ENCODE results near the gene DSCAML1.

Gene DSCAML1

DNA sequence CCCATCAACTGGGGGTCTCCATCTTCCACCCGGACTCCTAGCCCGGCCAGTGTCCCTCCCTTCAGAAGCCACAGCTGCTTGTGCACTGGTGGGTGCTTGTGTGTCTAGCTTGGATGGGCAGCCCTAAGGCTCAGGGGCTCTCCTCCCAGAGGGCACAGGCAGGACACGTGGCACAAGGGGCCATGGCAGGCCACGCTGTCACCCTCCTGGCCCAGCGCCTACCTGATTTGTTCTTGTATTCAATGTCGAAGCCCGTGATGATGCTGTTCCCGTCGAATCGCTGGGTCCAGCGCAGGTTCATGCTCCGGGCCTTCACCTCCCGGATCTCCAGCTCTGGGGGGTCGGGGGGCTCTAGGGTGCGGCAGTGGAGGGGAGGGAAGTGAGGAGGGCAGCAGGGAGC lies 316.8 kb downstream of the DSCAML1 start:
- H3K9me3 ChIP-seq (ENCODE audit: control insufficient read depth, low read length), result no peaks in the 10 kb centered on the region
- H3K4me1 ChIP-seq (ENCODE audit: control insufficient read depth, insufficient read depth, low read length, poor library complexity, severe bottlenecking), result peaks cover 5% of the 10 kb centered on the region
- WGBS, 2 experiments (ENCODE audit: insufficient coverage in 2 of 2), result 97% methylated on average over 11 of the region's 15 CpGs

DNA sequence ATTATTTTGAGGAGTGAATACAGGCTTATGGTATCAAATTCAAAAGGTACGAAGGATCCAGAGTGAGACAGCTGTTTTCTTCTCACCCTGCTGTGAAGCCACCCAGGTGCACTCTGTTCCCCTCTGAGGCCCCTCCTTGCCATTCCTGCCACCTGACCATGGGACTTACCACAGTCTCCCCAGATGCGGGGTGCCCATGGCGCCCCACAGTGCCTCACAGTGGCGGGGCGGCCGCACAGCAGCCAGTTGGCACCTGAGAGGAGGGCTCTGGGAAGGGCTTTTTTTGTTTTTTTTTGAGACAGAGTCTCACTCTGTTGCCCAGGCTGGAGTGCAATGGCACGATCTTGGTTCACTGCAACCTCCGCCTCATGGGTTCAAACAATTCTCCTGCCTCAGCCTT lies 317.6 kb downstream of the DSCAML1 start:
- no peak overlapping the region for H3K4me3 ChIP-seq (ENCODE audit: extremely low read depth, insufficient read depth, low read length, poor library complexity, severe bottlenecking)
- no peaks in the 10 kb centered on the region for H3K9me3 ChIP-seq (ENCODE audit: control insufficient read depth, low read length)
- H3K27ac ChIP-seq (ENCODE audit: low read depth, low read length, severe bottlenecking), result no peak overlapping the region
- H3K4me1 ChIP-seq (ENCODE audit: control insufficient read depth, insufficient read depth, low read length, poor library complexity, severe bottlenecking), result peaks cover 5% of the 10 kb centered on the region
- no peaks in the 10 kb centered on the region for H3K36me3 ChIP-seq (ENCODE audit: control insufficient read depth, insufficient read depth, low read length)
- 82 to 100% methylated on average over 3 of the region's 8 CpGs for WGBS, 2 experiments (ENCODE audit: insufficient coverage in 2 of 2)

More for the DNA sequence above, 316.8 kb downstream of the DSCAML1 start:
- no peak overlapping the region for H3K27ac ChIP-seq (ENCODE audit: low read depth, low read length, severe bottlenecking)
- no peak overlapping the region for H3K4me3 ChIP-seq (ENCODE audit: extremely low read depth, insufficient read depth, low read length, poor library complexity, severe bottlenecking)
- H3K36me3 ChIP-seq (ENCODE audit: control insufficient read depth, insufficient read depth, low read length), result no peaks in the 10 kb centered on the region

DNA sequence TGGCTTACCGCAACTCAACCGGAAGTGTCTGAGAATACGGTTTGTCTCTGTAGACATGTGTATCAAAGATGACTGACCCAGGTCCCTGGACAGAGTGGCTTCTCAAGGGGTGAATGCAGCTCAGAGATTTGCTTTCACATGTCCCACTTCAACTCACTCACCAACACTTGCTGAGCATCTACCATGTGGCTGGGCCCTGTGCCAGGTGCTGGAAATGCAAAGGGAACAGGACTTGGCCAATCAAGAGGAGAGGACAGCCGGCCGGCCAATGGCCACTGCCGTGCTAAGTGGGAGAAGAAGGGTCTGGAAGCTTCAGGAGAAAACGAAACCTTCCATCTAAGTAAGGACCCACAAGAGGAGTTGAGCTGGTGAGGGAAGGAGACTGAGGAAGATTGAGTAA lies 318.1 kb downstream of the DSCAML1 start:
- no peaks in the 10 kb centered on the region for H3K9me3 ChIP-seq (ENCODE audit: control insufficient read depth, low read length)

DNA sequence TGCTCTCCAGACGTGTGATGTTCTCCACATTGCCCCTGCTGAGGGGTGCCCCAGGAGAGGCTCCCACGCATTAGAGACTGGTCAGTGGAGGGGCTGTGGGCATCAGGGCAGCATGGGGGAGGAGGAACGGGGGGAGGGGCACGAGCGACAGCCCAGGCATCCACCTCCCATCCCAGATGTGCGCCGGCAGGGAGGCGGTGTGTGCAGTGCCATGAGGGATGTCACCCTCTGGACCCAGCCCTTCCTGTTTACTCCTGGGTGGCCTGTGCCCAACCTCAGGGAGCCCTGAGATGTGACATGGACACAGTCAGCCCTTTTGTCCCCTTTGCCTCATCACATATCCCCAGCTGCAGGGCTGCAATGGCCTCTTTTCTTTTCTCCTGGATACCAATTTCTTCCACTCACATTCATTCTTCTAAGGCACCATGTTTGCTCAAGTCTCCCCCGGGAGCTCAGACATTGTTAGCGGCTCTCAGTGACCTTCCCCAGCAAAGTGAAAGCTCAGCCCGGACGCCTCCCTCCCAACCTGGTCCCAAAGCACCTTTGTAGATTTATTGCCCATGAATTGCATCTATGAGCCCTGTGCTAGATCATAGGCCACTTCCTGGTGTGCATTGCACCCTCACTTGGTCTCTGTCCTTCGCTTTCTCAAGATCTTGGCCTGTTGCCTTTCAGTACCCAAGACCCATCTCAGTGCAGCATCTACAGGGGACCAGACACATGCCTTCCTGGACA lies 318.7 kb downstream of the DSCAML1 start:
- 76 to 92% methylated on average over 3 to 11 of the region's 13 CpGs for WGBS, 2 experiments (ENCODE audit: insufficient coverage in 2 of 2)
- H3K4me1 ChIP-seq (ENCODE audit: control insufficient read depth, insufficient read depth, low read length, poor library complexity, severe bottlenecking), result peaks cover 3% of the 10 kb centered on the region
- H3K36me3 ChIP-seq (ENCODE audit: control insufficient read depth, insufficient read depth, low read length), result no peaks in the 10 kb centered on the region
- H3K27ac ChIP-seq (ENCODE audit: low read depth, low read length, severe bottlenecking), result no peak overlapping the region
- no peak overlapping the region for H3K4me3 ChIP-seq (ENCODE audit: extremely low read depth, insufficient read depth, low read length, poor library complexity, severe bottlenecking)
- H3K9me3 ChIP-seq (ENCODE audit: control insufficient read depth, low read length), result no peaks in the 10 kb centered on the region

More for the DNA sequence above, 318.1 kb downstream of the DSCAML1 start:
- no peak overlapping the region for H3K4me3 ChIP-seq (ENCODE audit: extremely low read depth, insufficient read depth, low read length, poor library complexity, severe bottlenecking)
- WGBS, 2 experiments (ENCODE audit: insufficient coverage in 2 of 2), result 98% methylated on average over 6 to 7 of the region's 7 CpGs
- no peak overlapping the region for H3K27ac ChIP-seq (ENCODE audit: low read depth, low read length, severe bottlenecking)
- H3K36me3 ChIP-seq (ENCODE audit: control insufficient read depth, insufficient read depth, low read length), result no peaks in the 10 kb centered on the region
- peaks cover 5% of the 10 kb centered on the region for H3K4me1 ChIP-seq (ENCODE audit: control insufficient read depth, insufficient read depth, low read length, poor library complexity, severe bottlenecking)

DNA sequence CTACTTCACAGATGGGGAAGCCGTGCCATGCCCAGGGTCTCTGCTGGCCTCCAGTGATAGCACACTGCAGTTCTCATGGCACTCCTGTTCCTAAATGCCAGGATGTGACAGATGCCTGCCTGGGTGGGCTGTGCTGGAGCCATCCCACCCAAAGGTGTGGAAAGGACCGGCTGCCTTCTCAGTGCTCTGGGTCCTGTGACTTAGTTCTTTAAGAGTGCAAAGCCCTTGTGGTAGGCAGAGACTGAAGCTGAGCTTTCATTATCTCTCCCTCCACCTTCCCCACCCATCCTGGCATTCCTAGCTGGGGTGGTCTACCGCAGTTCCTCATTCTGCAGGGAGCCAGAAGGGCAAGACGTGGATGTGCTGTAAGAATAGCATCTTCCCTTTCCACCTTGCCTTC lies 319.3 kb downstream of the DSCAML1 start:
- 92 to 95% methylated on average over 2 to 3 of the region's 4 CpGs for WGBS, 2 experiments (ENCODE audit: insufficient coverage in 2 of 2)
- no peaks in the 10 kb centered on the region for H3K4me1 ChIP-seq (ENCODE audit: control insufficient read depth, insufficient read depth, low read length, poor library complexity, severe bottlenecking)

DNA sequence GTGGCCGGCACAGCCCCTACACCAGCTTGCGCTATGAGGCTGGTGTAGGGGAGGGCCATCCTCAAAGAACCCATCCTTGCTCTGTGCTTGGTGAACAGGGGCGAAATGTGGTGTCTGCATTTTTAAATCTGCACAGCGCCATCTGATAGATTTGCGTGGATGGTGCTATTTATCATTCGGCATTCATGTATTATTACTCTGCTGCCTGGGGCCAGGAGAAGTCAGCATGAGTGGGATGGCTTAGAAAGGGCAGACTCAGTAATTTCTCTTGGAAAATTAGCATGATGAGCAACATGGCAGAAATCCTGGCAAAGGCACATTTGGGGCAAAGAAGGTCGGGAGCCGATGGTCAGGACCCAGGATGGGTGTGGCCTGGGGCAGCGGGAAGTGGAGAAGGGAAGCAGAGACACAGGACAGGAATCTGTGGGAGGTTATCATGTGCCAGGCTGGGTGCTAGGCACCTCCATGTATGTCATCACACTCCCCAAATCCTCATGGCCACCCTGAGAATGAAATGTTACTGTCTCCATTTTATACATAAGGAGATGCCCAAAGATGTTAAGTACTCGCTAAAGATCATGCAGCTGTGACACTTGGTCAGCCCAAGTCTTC lies 320.4 kb downstream of the DSCAML1 start:
- WGBS, 2 experiments (ENCODE audit: insufficient coverage in 2 of 2), result 86 to 91% methylated on average over 6 to 7 of the region's 10 CpGs
- Histone ChIP-seq H3K4me3 (ENCODE audit: extremely low read depth, insufficient read depth, low read length, poor library complexity, severe bottlenecking) (no peak overlapping the region), H3K4me1 (ENCODE audit: control insufficient read depth, insufficient read depth, low read length, poor library complexity, severe bottlenecking) (no peaks in the 10 kb centered on the region), H3K9me3 (ENCODE audit: control insufficient read depth, low read length) (no peaks in the 10 kb centered on the region), H3K27ac (ENCODE audit: low read depth, low read length, severe bottlenecking) (no peak overlapping the region), H3K36me3 (ENCODE audit: control insufficient read depth, insufficient read depth, low read length) (no peaks in the 10 kb centered on the region)

More for the DNA sequence above, 319.3 kb downstream of the DSCAML1 start:
- H3K4me3 ChIP-seq (ENCODE audit: extremely low read depth, insufficient read depth, low read length, poor library complexity, severe bottlenecking), result no peak overlapping the region
- H3K9me3 ChIP-seq (ENCODE audit: control insufficient read depth, low read length), result no peaks in the 10 kb centered on the region
- H3K36me3 ChIP-seq (ENCODE audit: control insufficient read depth, insufficient read depth, low read length), result no peaks in the 10 kb centered on the region
- H3K27ac ChIP-seq (ENCODE audit: low read depth, low read length, severe bottlenecking), result no peak overlapping the region

DNA sequence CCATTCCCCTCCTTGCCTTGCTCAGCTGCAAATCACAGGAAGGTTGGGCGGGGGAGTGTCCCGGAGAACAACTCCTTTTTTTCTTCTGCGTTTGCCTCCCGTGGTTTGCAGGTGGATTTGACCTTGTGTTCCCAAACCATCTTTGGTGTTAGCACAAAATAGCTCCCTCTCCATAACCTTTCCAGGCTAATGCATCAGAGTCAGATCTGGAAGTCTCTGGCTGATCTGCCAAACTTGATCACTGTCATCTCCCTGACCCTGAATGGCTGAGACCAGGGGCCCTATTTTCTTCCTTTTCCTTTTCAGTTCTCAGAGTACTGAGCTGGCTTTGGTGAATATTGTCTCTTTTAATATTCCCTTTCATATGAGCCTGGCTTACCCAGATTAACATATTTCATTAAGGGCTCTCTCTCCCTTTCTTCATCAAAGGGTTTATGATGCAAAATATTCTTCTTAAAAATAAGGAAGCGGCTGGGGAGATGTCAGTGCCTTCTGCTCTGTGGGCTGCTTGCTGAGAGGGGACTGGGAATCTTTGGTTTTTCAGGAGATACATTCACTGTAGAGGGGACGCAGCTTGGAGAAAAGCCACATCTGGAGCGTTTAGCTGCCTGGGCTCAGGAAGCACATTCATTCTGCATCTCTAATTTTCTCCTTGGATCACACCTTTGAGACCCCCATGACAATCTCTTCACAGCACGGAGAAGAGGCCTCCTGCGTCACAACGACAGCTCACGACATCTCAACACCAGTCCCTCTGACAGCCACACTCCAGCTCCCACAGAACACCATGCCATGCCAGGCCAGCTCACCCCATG lies 321.1 kb downstream of the DSCAML1 start:
- 71 to 84% methylated on average over 7 to 10 of the region's 11 CpGs for WGBS, 2 experiments (ENCODE audit: insufficient coverage in 2 of 2)
- Histone ChIP-seq H3K9me3 (ENCODE audit: control insufficient read depth, low read length) (no peaks in the 10 kb centered on the region), H3K4me3 (ENCODE audit: extremely low read depth, insufficient read depth, low read length, poor library complexity, severe bottlenecking) (no peak overlapping the region), H3K4me1 (ENCODE audit: control insufficient read depth, insufficient read depth, low read length, poor library complexity, severe bottlenecking) (no peaks in the 10 kb centered on the region), H3K36me3 (ENCODE audit: control insufficient read depth, insufficient read depth, low read length) (no peaks in the 10 kb centered on the region), H3K27ac (ENCODE audit: low read depth, low read length, severe bottlenecking) (no peak overlapping the region)

DNA sequence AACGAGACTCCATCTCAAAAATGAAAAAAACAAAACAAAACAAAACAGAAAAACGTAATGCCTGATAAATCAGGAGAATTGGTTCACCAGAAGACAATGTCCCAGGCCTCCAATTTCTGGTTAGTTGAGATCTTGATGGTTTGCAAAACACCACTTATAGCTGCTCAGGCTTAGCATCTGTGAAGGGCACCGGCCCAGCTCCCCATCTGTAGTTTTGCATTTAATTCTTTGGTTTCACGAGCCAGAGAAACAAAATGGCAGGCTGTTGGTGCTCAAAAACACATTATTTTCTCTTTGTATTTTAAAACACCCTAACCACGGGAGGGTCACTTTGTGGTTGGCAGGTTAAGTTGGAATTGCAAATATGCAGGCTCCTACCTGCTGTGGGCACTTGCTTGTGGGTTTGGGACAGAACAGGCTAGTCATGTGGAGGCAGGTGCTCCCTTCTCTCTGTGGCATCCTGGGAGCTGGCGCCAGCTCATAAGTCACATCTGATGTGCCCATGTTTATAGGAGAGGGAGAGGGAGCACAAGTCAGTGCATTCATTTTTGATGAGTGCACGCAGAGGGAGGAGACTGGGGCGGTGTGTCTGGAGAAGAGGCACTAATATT lies 323.4 kb downstream of the DSCAML1 start:
- Histone ChIP-seq H3K4me1 (ENCODE audit: control insufficient read depth, insufficient read depth, low read length, poor library complexity, severe bottlenecking) (no peaks in the 10 kb centered on the region), H3K27ac (ENCODE audit: low read depth, low read length, severe bottlenecking) (no peak overlapping the region), H3K9me3 (ENCODE audit: control insufficient read depth, low read length) (no peaks in the 10 kb centered on the region), H3K36me3 (ENCODE audit: control insufficient read depth, insufficient read depth, low read length) (no peaks in the 10 kb centered on the region), H3K4me3 (ENCODE audit: extremely low read depth, insufficient read depth, low read length, poor library complexity, severe bottlenecking) (no peak overlapping the region)
- WGBS, 2 experiments (ENCODE audit: insufficient coverage in 2 of 2), result 74 to 78% methylated on average over 2 to 3 of the region's 8 CpGs

DNA sequence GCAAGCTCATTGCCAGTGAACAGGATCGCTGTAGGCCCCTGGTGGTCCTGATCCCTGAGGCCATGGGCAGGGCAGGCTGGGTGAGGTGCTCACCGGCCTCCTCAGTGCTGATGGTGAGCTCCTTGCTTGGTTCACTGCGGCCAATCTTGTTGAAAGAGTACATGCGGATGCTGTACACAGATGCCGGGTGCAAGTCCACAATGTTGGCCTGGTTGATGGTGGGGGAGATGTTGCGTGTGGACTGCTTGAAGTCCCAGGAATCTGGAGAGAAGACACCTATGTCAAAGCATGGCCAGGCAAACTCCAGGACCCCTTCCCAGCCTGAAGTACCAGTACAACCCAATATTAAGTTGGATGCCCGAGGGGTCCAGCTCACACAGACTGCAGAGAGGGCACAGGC lies 325.2 kb downstream of the DSCAML1 start:
- Histone ChIP-seq H3K9me3 (ENCODE audit: control insufficient read depth, low read length) (no peaks in the 10 kb centered on the region), H3K4me3 (ENCODE audit: extremely low read depth, insufficient read depth, low read length, poor library complexity, severe bottlenecking) (no peak overlapping the region), H3K27ac (ENCODE audit: low read depth, low read length, severe bottlenecking) (no peak overlapping the region), H3K36me3 (ENCODE audit: control insufficient read depth, insufficient read depth, low read length) (no peaks in the 10 kb centered on the region), H3K4me1 (ENCODE audit: control insufficient read depth, insufficient read depth, low read length, poor library complexity, severe bottlenecking) (no peaks in the 10 kb centered on the region)
- WGBS, 2 experiments (ENCODE audit: insufficient coverage in 2 of 2), result 98 to 100% methylated on average over 6 to 7 of the region's 7 CpGs

DNA sequence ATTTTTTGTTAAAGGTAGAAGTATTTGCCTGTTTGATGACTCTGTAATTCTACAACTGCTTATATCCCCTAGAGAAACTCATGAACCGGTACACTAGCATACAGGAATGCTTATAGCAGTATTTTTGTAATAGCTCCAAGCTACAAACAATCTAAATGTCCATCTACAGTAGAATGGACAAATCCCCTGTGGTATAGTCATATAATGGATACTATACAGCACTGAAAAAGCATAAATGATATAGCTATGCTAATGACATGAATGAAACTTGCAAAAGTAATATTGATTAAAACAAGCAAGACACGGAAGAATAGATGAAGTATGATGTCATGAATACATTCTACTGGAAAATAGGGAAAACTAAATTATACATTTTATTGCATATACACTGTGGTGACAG lies 326.4 kb downstream of the DSCAML1 start:
- no peaks in the 10 kb centered on the region for H3K4me1 ChIP-seq (ENCODE audit: control insufficient read depth, insufficient read depth, low read length, poor library complexity, severe bottlenecking)
- H3K4me3 ChIP-seq (ENCODE audit: extremely low read depth, insufficient read depth, low read length, poor library complexity, severe bottlenecking), result no peak overlapping the region
- H3K36me3 ChIP-seq (ENCODE audit: control insufficient read depth, insufficient read depth, low read length), result no peaks in the 10 kb centered on the region
- WGBS, 2 experiments (ENCODE audit: insufficient coverage in 2 of 2), result no CpG with 5 or more reads among the region's 2 CpGs
- no peaks in the 10 kb centered on the region for H3K9me3 ChIP-seq (ENCODE audit: control insufficient read depth, low read length)
- no peak overlapping the region for H3K27ac ChIP-seq (ENCODE audit: low read depth, low read length, severe bottlenecking)
